ENCODE data around the gene ADAMTS19.

ADAMTS19 gene, protein sequence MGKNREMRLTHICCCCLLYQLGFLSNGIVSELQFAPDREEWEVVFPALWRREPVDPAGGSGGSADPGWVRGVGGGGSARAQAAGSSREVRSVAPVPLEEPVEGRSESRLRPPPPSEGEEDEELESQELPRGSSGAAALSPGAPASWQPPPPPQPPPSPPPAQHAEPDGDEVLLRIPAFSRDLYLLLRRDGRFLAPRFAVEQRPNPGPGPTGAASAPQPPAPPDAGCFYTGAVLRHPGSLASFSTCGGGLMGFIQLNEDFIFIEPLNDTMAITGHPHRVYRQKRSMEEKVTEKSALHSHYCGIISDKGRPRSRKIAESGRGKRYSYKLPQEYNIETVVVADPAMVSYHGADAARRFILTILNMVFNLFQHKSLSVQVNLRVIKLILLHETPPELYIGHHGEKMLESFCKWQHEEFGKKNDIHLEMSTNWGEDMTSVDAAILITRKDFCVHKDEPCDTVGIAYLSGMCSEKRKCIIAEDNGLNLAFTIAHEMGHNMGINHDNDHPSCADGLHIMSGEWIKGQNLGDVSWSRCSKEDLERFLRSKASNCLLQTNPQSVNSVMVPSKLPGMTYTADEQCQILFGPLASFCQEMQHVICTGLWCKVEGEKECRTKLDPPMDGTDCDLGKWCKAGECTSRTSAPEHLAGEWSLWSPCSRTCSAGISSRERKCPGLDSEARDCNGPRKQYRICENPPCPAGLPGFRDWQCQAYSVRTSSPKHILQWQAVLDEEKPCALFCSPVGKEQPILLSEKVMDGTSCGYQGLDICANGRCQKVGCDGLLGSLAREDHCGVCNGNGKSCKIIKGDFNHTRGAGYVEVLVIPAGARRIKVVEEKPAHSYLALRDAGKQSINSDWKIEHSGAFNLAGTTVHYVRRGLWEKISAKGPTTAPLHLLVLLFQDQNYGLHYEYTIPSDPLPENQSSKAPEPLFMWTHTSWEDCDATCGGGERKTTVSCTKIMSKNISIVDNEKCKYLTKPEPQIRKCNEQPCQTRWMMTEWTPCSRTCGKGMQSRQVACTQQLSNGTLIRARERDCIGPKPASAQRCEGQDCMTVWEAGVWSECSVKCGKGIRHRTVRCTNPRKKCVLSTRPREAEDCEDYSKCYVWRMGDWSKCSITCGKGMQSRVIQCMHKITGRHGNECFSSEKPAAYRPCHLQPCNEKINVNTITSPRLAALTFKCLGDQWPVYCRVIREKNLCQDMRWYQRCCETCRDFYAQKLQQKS

DNA sequence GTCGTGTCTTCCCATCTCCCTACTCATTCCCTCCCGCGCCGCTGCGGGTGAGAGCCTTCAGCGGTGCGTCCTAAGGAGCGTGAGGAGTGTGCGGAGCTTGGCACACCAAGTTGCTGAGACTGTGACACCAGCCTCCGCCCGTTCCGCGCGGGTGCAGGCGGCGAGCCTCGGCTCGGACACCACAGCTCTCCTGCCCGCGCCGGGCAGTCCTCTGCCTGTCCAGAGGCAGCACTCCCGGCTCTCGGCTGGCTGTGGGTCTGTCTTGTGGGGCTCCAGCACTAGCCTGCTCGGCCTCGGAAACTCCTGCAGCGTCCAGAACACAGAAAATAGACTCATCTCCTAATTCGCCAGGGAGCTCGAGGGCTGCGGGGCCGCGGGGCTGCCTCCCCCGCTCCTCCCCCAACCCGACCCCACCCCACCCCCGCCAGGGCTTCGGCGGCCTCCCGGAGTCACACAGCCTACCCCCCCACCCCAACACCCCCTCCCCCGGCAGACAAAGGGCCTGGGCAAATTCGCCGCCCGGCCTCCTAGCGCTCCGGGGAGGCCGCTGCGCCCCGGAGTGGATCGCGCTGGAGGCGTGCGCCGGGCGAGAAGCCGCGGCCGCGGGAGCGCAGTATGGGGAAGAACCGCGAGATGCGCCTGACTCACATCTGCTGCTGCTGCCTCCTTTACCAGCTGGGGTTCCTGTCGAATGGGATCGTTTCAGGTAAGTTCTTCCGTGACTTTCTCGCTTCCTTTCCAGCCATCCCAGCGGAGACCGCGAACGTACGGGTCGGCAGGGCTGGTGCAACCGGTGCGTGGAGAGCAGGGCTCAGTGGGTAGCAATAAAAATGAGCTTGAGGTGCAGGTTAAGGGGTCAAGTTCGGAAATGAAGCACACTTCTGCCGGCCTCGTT is at the start of gene ADAMTS19:
Gene ADAMTS19, plus strand, starts transcription at position 522 of the 895 bp plus-strand sequence. Its CDS starts 94 bp downstream, at position 616.
- H3K4me3 ChIP-seq (ENCODE audit: low read depth, low read length, poor library complexity, severe bottlenecking): no peak within 1 kb of the TSS
- H3K27me3 ChIP-seq (ENCODE audit: insufficient read depth, low read length): no peaks in the 10 kb centered on the region
- H3K9me3 ChIP-seq (ENCODE audit: low read length): no peaks in the 10 kb centered on the region; the same call in 1 of the 2 replicates
- no peaks in the 10 kb centered on the region for H3K9me2 ChIP-seq (ENCODE audit: low read depth, low read length)
- H3K36me3 ChIP-seq (ENCODE audit: insufficient read depth, low read length): no peaks in the 10 kb centered on the region
- no peak within 1 kb of the TSS for H3K9ac ChIP-seq (ENCODE audit: low read length)
- H2AFZ ChIP-seq (ENCODE audit: low read length): no peak within 1 kb of the TSS
- no peak within 1 kb of the TSS for H3K27ac ChIP-seq (ENCODE audit: low read depth, low read length, poor library complexity, severe bottlenecking)
- no peaks in the 10 kb centered on the region for H4K20me1 ChIP-seq (ENCODE audit: insufficient read depth, low read length)
- TF ChIP-seq, protein P1, sequence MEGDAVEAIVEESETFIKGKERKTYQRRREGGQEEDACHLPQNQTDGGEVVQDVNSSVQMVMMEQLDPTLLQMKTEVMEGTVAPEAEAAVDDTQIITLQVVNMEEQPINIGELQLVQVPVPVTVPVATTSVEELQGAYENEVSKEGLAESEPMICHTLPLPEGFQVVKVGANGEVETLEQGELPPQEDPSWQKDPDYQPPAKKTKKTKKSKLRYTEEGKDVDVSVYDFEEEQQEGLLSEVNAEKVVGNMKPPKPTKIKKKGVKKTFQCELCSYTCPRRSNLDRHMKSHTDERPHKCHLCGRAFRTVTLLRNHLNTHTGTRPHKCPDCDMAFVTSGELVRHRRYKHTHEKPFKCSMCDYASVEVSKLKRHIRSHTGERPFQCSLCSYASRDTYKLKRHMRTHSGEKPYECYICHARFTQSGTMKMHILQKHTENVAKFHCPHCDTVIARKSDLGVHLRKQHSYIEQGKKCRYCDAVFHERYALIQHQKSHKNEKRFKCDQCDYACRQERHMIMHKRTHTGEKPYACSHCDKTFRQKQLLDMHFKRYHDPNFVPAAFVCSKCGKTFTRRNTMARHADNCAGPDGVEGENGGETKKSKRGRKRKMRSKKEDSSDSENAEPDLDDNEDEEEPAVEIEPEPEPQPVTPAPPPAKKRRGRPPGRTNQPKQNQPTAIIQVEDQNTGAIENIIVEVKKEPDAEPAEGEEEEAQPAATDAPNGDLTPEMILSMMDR (IDR thresholded peaks at IDR 0.05; ENCODE audit: low read length): no peak
- TF ChIP-seq EZH2 (IDR thresholded peaks at IDR 0.05; ENCODE audit: borderline replicate concordance, low read length): no peak
- H3K4me2 ChIP-seq (ENCODE audit: low read length): no peak within 1 kb of the TSS
- no peaks in the 10 kb centered on the region for H3F3A ChIP-seq (ENCODE audit: insufficient read depth, low read length)
- H3K79me2 ChIP-seq (ENCODE audit: insufficient read depth, low read length): no peaks in the 10 kb centered on the region
- H3K4me1 ChIP-seq (ENCODE audit: insufficient read depth, low read length, severe bottlenecking): peaks cover 26% of the 10 kb centered on the region

DNA sequence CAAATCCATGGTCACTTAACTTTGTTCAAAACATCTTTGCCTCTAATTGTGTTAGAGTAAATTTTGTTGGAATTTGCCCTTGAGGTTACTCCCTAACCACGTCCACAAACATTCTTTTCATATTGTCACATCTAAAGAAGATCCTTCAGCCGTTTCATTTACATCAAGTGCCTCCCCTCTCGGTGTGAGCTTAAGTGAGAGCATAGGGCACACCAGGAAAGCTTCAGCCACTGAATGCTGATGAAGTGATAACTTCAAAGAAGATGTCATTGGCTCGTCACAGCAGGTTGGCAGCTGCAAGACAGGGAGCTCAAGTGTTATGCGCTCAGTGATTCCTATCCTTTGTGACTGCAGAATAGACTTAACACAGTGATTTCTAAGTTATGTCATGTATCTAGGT is 49.6 kb upstream of the ADAMTS19 start:
- Histone ChIP-seq H4K20me1 (ENCODE audit: insufficient read depth, low read length) (no peaks in the 10 kb centered on the region), H3K4me1 (ENCODE audit: insufficient read depth, low read length, severe bottlenecking) (peaks cover 22% of the 10 kb centered on the region), H3K27ac (ENCODE audit: low read depth, low read length, poor library complexity, severe bottlenecking) (no peak overlapping the region), H3K27me3 (ENCODE audit: insufficient read depth, low read length) (no peaks in the 10 kb centered on the region), H3K9me3 (ENCODE audit: low read length) (0 out of 2 replicates have a peak, but pooled peaks cover 1% of the 10 kb centered on the region), H3K9me2 (ENCODE audit: low read depth, low read length) (no peaks in the 10 kb centered on the region), H3K79me2 (ENCODE audit: insufficient read depth, low read length) (no peaks in the 10 kb centered on the region), H3K36me3 (ENCODE audit: insufficient read depth, low read length) (no peaks in the 10 kb centered on the region), H3K4me2 (ENCODE audit: low read length) (no peak overlapping the region), H3K4me3 (ENCODE audit: low read depth, low read length, poor library complexity, severe bottlenecking) (no peak overlapping the region), H3K9ac (ENCODE audit: low read length) (no peak overlapping the region), H2AFZ (ENCODE audit: low read length) (no peak overlapping the region), H3F3A (ENCODE audit: insufficient read depth, low read length) (no peaks in the 10 kb centered on the region)
- TF ChIP-seq EZH2 (IDR thresholded peaks at IDR 0.05; ENCODE audit: borderline replicate concordance, low read length): no peak
- TF ChIP-seq, protein P1 (IDR thresholded peaks at IDR 0.05; ENCODE audit: low read length): no peak

Measured in OCI-LY1 (cell line).